ENCODE results near the gene MYO1D.

Gene MYO1D

GRCh38 chr17:32846143-32846542, 30.8 kb downstream of the MYO1D start:
- DNase-seq = no peak
- Histone ChIP-seq H3K9me3 (no peaks in the 10 kb centered on the region), H3K4me3 (ENCODE audit: low read depth, low read length) (no peak overlapping the region), H3K27me3 (no peaks in the 10 kb centered on the region), H3K4me1 (no peaks in the 10 kb centered on the region), H3K36me3 (no peaks in the 10 kb centered on the region)
- TF ChIP-seq CTCF (IDR thresholded peaks at IDR 0.05; ENCODE audit: low read depth, low read length) = no peak

- no peaks in the 10 kb centered on the region for H3K9me3 ChIP-seq
- DNase-seq = no peak
- TF ChIP-seq CTCF (IDR thresholded peaks at IDR 0.05; ENCODE audit: low read depth, low read length) = no peak
- no peak overlapping the region for H3K4me3 ChIP-seq (ENCODE audit: low read depth, low read length)
- no peaks in the 10 kb centered on the region for H3K4me1 ChIP-seq
- H3K27me3 ChIP-seq = no peaks in the 10 kb centered on the region
- no peaks in the 10 kb centered on the region for H3K36me3 ChIP-seq
Observed at GRCh38 chr17:32840241-32840640, 36.7 kb downstream of the MYO1D start.

GRCh38 chr17:32836527-32836926, 40.4 kb downstream of the MYO1D start:
- Histone ChIP-seq H3K9me3 (no peaks in the 10 kb centered on the region), H3K4me3 (ENCODE audit: low read depth, low read length) (no peak overlapping the region), H3K36me3 (no peaks in the 10 kb centered on the region), H3K4me1 (no peaks in the 10 kb centered on the region), H3K27me3 (no peaks in the 10 kb centered on the region)
- no peak for DNase-seq
- no peak for TF ChIP-seq CTCF (IDR thresholded peaks at IDR 0.05; ENCODE audit: low read depth, low read length)

GRCh38 chr17:32835291-32835761, 41.6 kb downstream of the MYO1D start:
- no peak for DNase-seq
- no peak for TF ChIP-seq CTCF (IDR thresholded peaks at IDR 0.05; ENCODE audit: low read depth, low read length)
- Histone ChIP-seq H3K4me1 (no peaks in the 10 kb centered on the region), H3K36me3 (no peaks in the 10 kb centered on the region), H3K4me3 (ENCODE audit: low read depth, low read length) (no peak overlapping the region), H3K9me3 (no peaks in the 10 kb centered on the region), H3K27me3 (no peaks in the 10 kb centered on the region)

GRCh38 chr17:32834104-32834503, 42.8 kb downstream of the MYO1D start:
- Histone ChIP-seq H3K9me3 (no peaks in the 10 kb centered on the region), H3K27me3 (no peaks in the 10 kb centered on the region), H3K4me1 (no peaks in the 10 kb centered on the region), H3K36me3 (no peaks in the 10 kb centered on the region), H3K4me3 (ENCODE audit: low read depth, low read length) (no peak overlapping the region)
- no peak for TF ChIP-seq CTCF (IDR thresholded peaks at IDR 0.05; ENCODE audit: low read depth, low read length)
- no peak for DNase-seq

GRCh38 chr17:32833526-32833925, 43.4 kb downstream of the MYO1D start:
- no peaks in the 10 kb centered on the region for H3K27me3 ChIP-seq
- no peaks in the 10 kb centered on the region for H3K36me3 ChIP-seq
- DNase-seq = no peak
- H3K9me3 ChIP-seq = no peaks in the 10 kb centered on the region
- no peak overlapping the region for H3K4me3 ChIP-seq (ENCODE audit: low read depth, low read length)
- no peak for TF ChIP-seq CTCF (IDR thresholded peaks at IDR 0.05; ENCODE audit: low read depth, low read length)
- H3K4me1 ChIP-seq = no peaks in the 10 kb centered on the region
